IMR-90 (cell line): Measurements from ENCODE around the gene ACSBG1. TPM values are rescaled to one million over a fixed set of nuclear protein-coding genes. Genes with fewer than 3 reads are reported as not detected.

Source experiments
- ATAC-seq: fragments of 200-7000 bp; cut with Tn5 transposase; 2 replicates; pipeline ENCODE4 v1.9.1; 2020; ENCODE audit warnings: low read depth, mild to moderate bottlenecking, moderate library complexity
- BruUV-seq: library from RNA; stranded (reverse); fragments of 400-500 nt; replicated peaks from 2 replicates; lab custom pipeline; 2021; lab: Mats Ljungman, UMichigan
- CTCF ChIA-PET: fragments of 300-600 bp; formaldehyde crosslinking; extraction: SDS; loops from one replicate; lab custom pipeline; 2021; ENCODE audit warnings: antibody characterized with exemption; lab: Yijun Ruan, JAX
- POLR2A ChIA-PET: fragments of 300-600 bp; sonication (Branson Sonifier 250); formaldehyde crosslinking; loops from one replicate; lab custom pipeline; 2022; ENCODE audit warnings: antibody characterized with exemption; ENCODE audit not compliant: unreplicated experiment; lab: Charles Lee
- DNase-seq: peaks from one replicate; pipeline ENCODE4 v3.0.0; 2013
- H2AFZ ChIP-seq: replicated peaks from 2 replicates; pipeline ENCODE3; 2013; ENCODE audit warnings: low read length, mild to moderate bottlenecking; ENCODE audit not compliant: poor library complexity
- H2AK5ac ChIP-seq: 2 replicates; pipeline ENCODE4 v1.6.1; 2013; ENCODE audit warnings: low read depth, low read length, inconsistent platforms
- H2AK9ac ChIP-seq: replicated peaks from 2 replicates; pipeline ENCODE3; 2013; ENCODE audit warnings: mild to moderate bottlenecking, low read depth, low read length, moderate library complexity; ENCODE audit not compliant: poor library complexity
- H2BK120ac ChIP-seq: 2 replicates; pipeline ENCODE4 v1.6.1; 2013; ENCODE audit warnings: low read depth, low read length, inconsistent platforms
- H2BK15ac ChIP-seq: 3 replicates; pipeline ENCODE4 v1.6.1; 2013; ENCODE audit warnings: low read depth, low read length, inconsistent platforms
- H2BK20ac ChIP-seq: 2 replicates; pipeline ENCODE4 v1.6.1; 2013; ENCODE audit warnings: low read depth, mild to moderate bottlenecking, inconsistent platforms, low read length, moderate library complexity
- H2BK5ac ChIP-seq: 2 replicates; pipeline ENCODE4 v1.6.1; 2013; ENCODE audit warnings: mild to moderate bottlenecking, low read depth, low read length, inconsistent platforms; ENCODE audit not compliant: poor library complexity, severe bottlenecking
- H3K14ac ChIP-seq: replicated peaks from 2 replicates; pipeline ENCODE4 v1.6.1; 2013; ENCODE audit warnings: low read depth, low read length, inconsistent platforms
- H3K18ac ChIP-seq: 2 replicates; pipeline ENCODE4 v1.6.1; 2013; ENCODE audit warnings: low read depth, low read length, control low read depth
- H3K23ac ChIP-seq: 2 replicates; pipeline ENCODE4 v1.6.1; 2013; ENCODE audit warnings: low read depth, low read length, inconsistent platforms
- H3K27ac ChIP-seq: 2 replicates; pipeline ENCODE4 v1.5.1; 2013; ENCODE audit warnings: mild to moderate bottlenecking, control low read depth, low read length; ENCODE audit not compliant: insufficient read depth
- H3K27me3 ChIP-seq: 2 replicates; pipeline ENCODE4 v1.6.1; 2013; ENCODE audit warnings: low read length; ENCODE audit not compliant: control insufficient read depth, insufficient read depth
- H3K36me3 ChIP-seq: 2 replicates; pipeline ENCODE4 v1.6.1; 2013; ENCODE audit warnings: low read length, mixed read lengths; ENCODE audit not compliant: control insufficient read depth, insufficient read depth
- H3K4ac ChIP-seq: 2 replicates; pipeline ENCODE4 v1.6.1; 2013; ENCODE audit warnings: low read depth, low read length, inconsistent platforms
- H3K4me1 ChIP-seq: 2 replicates; pipeline ENCODE4 v1.6.1; 2013; ENCODE audit warnings: low read length, mixed read lengths; ENCODE audit not compliant: control insufficient read depth, insufficient read depth
- H3K4me2 ChIP-seq: 2 replicates; pipeline ENCODE4 v1.6.1; 2013; ENCODE audit warnings: low read depth, mild to moderate bottlenecking, control low read depth, low read length, moderate library complexity
- H3K4me3 ChIP-seq: 2 replicates; pipeline ENCODE4 v1.5.1; 2013; ENCODE audit warnings: low read depth, mild to moderate bottlenecking, control low read depth, low read length, moderate library complexity; ENCODE audit not compliant: insufficient read depth
- H3K56ac ChIP-seq: 2 replicates; pipeline ENCODE4 v1.6.1; 2013; ENCODE audit warnings: low read length, inconsistent platforms; ENCODE audit not compliant: insufficient read depth; ENCODE audit errors: extremely low read depth
- H3K79me1 ChIP-seq, 2 experiments: 2 replicates each; pipeline ENCODE4 v1.6.1; 2013; ENCODE audit warnings: low read length in 2 of 2, inconsistent platforms in 1 of 2, low read depth in 1 of 2
- H3K9ac ChIP-seq: 2 replicates; pipeline ENCODE4 v1.6.1; 2013; ENCODE audit warnings: low read depth, low read length, control low read depth
- H3K9me1 ChIP-seq: 2 replicates; pipeline ENCODE4 v1.6.1; 2013; ENCODE audit warnings: low read length, inconsistent platforms; ENCODE audit not compliant: insufficient read depth
- H3K9me3 ChIP-seq: 2 replicates; pipeline ENCODE4 v1.6.1; 2013; ENCODE audit warnings: low read length; ENCODE audit not compliant: control insufficient read depth, insufficient read depth
- H4K20me1 ChIP-seq: 2 replicates; pipeline ENCODE4 v1.6.1; 2013; ENCODE audit warnings: low read length, inconsistent platforms; ENCODE audit not compliant: insufficient read depth
- H4K5ac ChIP-seq: 2 replicates; pipeline ENCODE4 v1.6.1; 2013; ENCODE audit warnings: mild to moderate bottlenecking, low read depth, low read length, control low read depth
- H4K8ac ChIP-seq, 2 experiments: 2 replicates each; pipeline ENCODE4 v1.6.1; 2013; ENCODE audit warnings: low read depth in 2 of 2, low read length in 2 of 2, control low read depth in 1 of 2, inconsistent platforms in 1 of 2
- H4K91ac ChIP-seq: 2 replicates; pipeline ENCODE4 v1.6.1; 2013; ENCODE audit warnings: low read depth, low read length, inconsistent platforms; ENCODE audit not compliant: insufficient read depth
- BHLHE40 ChIP-seq: fragments of 150-350 bp; IDR thresholded peaks from 2 replicates; pipeline ENCODE4 v1.6.1; 2016; ENCODE audit warnings: mild to moderate bottlenecking, low read depth, low read length
- CHD1 ChIP-seq: IDR thresholded peaks from 2 replicates; pipeline ENCODE4 v1.6.1; 2012; ENCODE audit warnings: low read depth, low read length, improper control_type of control experiment
- FOS ChIP-seq: fragments of 150-350 bp; IDR thresholded peaks from 2 replicates; pipeline ENCODE4 v1.6.1; 2016; ENCODE audit warnings: low read depth, low read length
- MAFK ChIP-seq: IDR thresholded peaks from 2 replicates; pipeline ENCODE4 v1.6.1; 2012; ENCODE audit warnings: low read depth, low read length, improper control_type of control experiment
- MAZ ChIP-seq: IDR thresholded peaks from 2 replicates; pipeline ENCODE4 v1.6.1; 2012; ENCODE audit warnings: low read depth, mild to moderate bottlenecking, low read length, improper control_type of control experiment, moderate library complexity, borderline replicate concordance
- NFE2L2 ChIP-seq: fragments of 150-350 bp; IDR thresholded peaks from 2 replicates; pipeline ENCODE4 v1.6.1; 2016; ENCODE audit warnings: low read depth, mild to moderate bottlenecking, low read length
- POLR2A ChIP-seq: IDR thresholded peaks from 2 replicates; pipeline ENCODE4 v1.6.1; 2012; ENCODE audit warnings: mild to moderate bottlenecking, low read depth, low read length
- RAD21 ChIP-seq: IDR thresholded peaks from 2 replicates; pipeline ENCODE4 v1.6.1; 2012; ENCODE audit warnings: low read length, improper control_type of control experiment
- RCOR1 ChIP-seq: IDR thresholded peaks from 2 replicates; pipeline ENCODE4 v1.6.1; 2012; ENCODE audit warnings: mild to moderate bottlenecking, low read length, improper control_type of control experiment; ENCODE audit not compliant: insufficient replicate concordance
- RFX5 ChIP-seq: IDR thresholded peaks from 2 replicates; pipeline ENCODE4 v1.8.0; 2012; ENCODE audit warnings: low read depth, mild to moderate bottlenecking, low read length, moderate library complexity
- SMC3 ChIP-seq: fragments of 150-350 bp; IDR thresholded peaks from 2 replicates; pipeline ENCODE4 v1.6.1; 2016; ENCODE audit warnings: low read depth, mild to moderate bottlenecking, antibody characterized with exemption, low read length, moderate library complexity
- WGBS, 2 experiments: methylation state at CpG; one replicate each; pipeline versions ENCODE4 v1.1.5 to v1.1.7; 2013; ENCODE audit warnings: missing lambda C conversion rate in 2 of 2; ENCODE audit not compliant: insufficient read length in 1 of 2; ENCODE audit errors: extremely low coverage in 2 of 2; 5-methylcytosine and 5-hydroxymethylcytosine counted together
- dilution Hi-C: fragments of 300-500 bp; cut with HindIII; formaldehyde crosslinking; loops from one replicate; pipeline ENCODE4 v1.14.3; 2018; ENCODE audit warnings: low sequenced_read_pairs; ENCODE audit not compliant: unreplicated experiment
- in situ Hi-C: fragments of 300-500 bp; cut with MboI; formaldehyde crosslinking; loops from 3 replicates; pipeline ENCODE4 v1.14.3; 2019; ENCODE audit warnings: low sequenced_read_pairs, inconsistent platforms, mixed read lengths
- intact Hi-C: fragments of 100-400 bp; cut with micrococcal nuclease; formaldehyde crosslinking; loops from 2 replicates; pipeline ENCODE4 v1.10.0; 2022
- polyA plus RNA-seq, 3 experiments: library from polyadenylated mRNA; depleted of rRNA; stranded (reverse); fragments of >200 nt; gene quantifications; 2 replicates each; pipeline ENCODE4 v1.2.3, GENCODE V29; 2012; ENCODE audit warnings: low replicate concordance in 1 of 3
- total RNA-seq: library from RNA; depleted of rRNA; stranded (reverse); fragments of >200 nt; gene quantifications from 2 replicates; pipeline ENCODE4 v1.2.3, GENCODE V29; 2012
- TF ChIP-seq, protein P1 (sequence below): conservative IDR thresholded peaks from 2 replicates; pipeline ENCODE4 v1.5.1; 2012; ENCODE audit warnings: mild to moderate bottlenecking, low read depth, low read length, improper control_type of control experiment
- TF ChIP-seq, protein P2 (sequence below): fragments of 150-350 bp; IDR thresholded peaks from 2 replicates; pipeline ENCODE4 v1.6.1; 2017; ENCODE audit warnings: mild to moderate bottlenecking, antibody characterized with exemption, low read length, low read depth

The ACSBG1 gene
- total and polyA plus RNA-seq, 2 of the 4 experiments (the other 2 are of a cell fraction): 0.02 TPM; not detected in 1

DNA sequence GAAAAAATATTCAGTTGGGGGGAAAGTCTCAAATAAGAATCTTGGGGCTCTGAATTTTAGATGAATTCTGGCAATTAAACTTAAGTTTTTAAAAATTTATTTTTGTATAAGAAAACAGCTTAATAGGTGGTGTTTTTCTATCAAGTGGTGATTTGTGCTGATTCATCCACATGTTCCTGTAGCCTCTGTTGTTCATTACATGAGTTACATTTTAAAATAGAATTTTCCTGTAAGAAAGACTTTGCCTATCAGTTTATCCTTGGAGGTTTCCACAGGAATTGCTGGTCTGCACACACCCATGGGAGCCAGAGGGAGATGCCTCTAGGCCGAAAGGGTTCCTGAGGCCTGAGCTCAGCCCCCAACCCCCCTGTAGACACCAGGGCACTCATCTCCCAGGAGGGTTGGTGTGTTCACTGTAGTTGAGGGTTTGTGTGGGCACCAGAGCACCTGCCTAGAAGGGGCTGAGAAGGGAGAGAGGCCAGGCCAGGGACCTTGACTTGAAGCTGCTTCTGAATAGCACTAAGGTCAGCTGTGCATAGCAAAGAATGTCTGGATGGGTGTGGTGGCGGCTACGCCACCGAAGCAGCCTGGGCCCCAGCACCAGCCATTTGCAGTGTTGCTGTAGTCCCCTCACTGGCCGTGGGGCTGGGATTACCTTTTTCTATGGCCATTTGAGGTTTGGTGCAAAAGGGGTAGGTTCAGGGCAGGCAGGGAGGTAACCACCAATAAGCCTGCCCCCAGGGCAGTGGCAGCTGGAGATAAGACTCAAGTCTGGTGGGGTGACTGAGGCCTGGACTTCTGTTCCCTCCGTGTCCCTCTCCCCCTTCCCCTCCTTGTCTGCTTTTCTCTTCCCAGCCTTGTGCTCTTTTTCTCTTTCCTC is 41.9 kb upstream of the ACSBG1 start:
- CTCF ChIA-PET: no interaction called here
- in situ Hi-C loops: no loop called here

More for the DNA sequence above, 41.9 kb upstream of the ACSBG1 start:
- Histone ChIP-seq H3K14ac (no peak overlapping the region), H2BK5ac (no peak overlapping the region), H2BK120ac (no peak overlapping the region), H3K27me3 (peaks cover 1% of the 10 kb centered on the region; the same call in 1 of the 2 replicates), H3K18ac (no peak overlapping the region), H2BK15ac (no peak overlapping the region), H4K5ac (no peak overlapping the region), H3K56ac (no peak overlapping the region), H3K9ac (no peak overlapping the region), H2AFZ (no peak overlapping the region), H3K4me1 (peaks cover 13% of the 10 kb centered on the region), H2AK9ac (no peak overlapping the region), H4K20me1 (no peaks in the 10 kb centered on the region; the same call in 1 of the 2 replicates), H3K9me1 (peaks cover 22% of the 10 kb centered on the region), H3K36me3 (peaks cover 3% of the 10 kb centered on the region), H3K4me2 (no peak overlapping the region), H2AK5ac (no peak overlapping the region), H3K23ac (no peak overlapping the region), H3K79me1 (no peaks in the 10 kb centered on the region), H3K4me3 (no peak overlapping the region), H4K91ac (no peak overlapping the region), H2BK20ac (no peak overlapping the region), H4K8ac (no peak overlapping the region), H3K4ac (no peak overlapping the region), H3K27ac (no peak overlapping the region), H3K9me3 (no peaks in the 10 kb centered on the region)
- DNase-seq (peak; percentile 2), ATAC-seq (peak; percentile 6; the same call in 1 of the 2 replicates)
- 100% methylated on average over 2 of the region's 6 CpGs; no CpG with 5 or more reads in 1 of the 2 experiments for WGBS, 2 experiments
- dilution Hi-C loops: no loop called here
- no TSS peak for BruUV-seq
- TF ChIP-seq, protein P1, sequence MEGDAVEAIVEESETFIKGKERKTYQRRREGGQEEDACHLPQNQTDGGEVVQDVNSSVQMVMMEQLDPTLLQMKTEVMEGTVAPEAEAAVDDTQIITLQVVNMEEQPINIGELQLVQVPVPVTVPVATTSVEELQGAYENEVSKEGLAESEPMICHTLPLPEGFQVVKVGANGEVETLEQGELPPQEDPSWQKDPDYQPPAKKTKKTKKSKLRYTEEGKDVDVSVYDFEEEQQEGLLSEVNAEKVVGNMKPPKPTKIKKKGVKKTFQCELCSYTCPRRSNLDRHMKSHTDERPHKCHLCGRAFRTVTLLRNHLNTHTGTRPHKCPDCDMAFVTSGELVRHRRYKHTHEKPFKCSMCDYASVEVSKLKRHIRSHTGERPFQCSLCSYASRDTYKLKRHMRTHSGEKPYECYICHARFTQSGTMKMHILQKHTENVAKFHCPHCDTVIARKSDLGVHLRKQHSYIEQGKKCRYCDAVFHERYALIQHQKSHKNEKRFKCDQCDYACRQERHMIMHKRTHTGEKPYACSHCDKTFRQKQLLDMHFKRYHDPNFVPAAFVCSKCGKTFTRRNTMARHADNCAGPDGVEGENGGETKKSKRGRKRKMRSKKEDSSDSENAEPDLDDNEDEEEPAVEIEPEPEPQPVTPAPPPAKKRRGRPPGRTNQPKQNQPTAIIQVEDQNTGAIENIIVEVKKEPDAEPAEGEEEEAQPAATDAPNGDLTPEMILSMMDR: no peak
- no peak for TF ChIP-seq RFX5
- TF ChIP-seq BHLHE40: no peak
- TF ChIP-seq MAZ: no peak
- no peak for TF ChIP-seq RAD21
- TF ChIP-seq, protein P2, sequence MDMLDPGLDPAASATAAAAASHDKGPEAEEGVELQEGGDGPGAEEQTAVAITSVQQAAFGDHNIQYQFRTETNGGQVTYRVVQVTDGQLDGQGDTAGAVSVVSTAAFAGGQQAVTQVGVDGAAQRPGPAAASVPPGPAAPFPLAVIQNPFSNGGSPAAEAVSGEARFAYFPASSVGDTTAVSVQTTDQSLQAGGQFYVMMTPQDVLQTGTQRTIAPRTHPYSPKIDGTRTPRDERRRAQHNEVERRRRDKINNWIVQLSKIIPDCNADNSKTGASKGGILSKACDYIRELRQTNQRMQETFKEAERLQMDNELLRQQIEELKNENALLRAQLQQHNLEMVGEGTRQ: no peak
- no peak for TF ChIP-seq SMC3
- no peak for TF ChIP-seq RCOR1
- TF ChIP-seq MAFK: no peak
- TF ChIP-seq NFE2L2: no peak
- TF ChIP-seq FOS: no peak
- no peak for TF ChIP-seq CHD1
- no peak for TF ChIP-seq POLR2A
- POLR2A ChIA-PET: no interaction called here
- intact Hi-C loops: no loop called here
